Smooth muscle cell (in vitro differentiated cells): ENCODE results near the gene EMC6. TPM values are rescaled to one million over a fixed set of nuclear protein-coding genes. Genes with fewer than 3 reads are reported as not detected.

Source experiments
- DNase-seq: peaks from one replicate; lab custom pipeline; 2025; ENCODE audit not compliant: unreplicated experiment; lab: John Stamatoyannopoulos, UW
- H2AFZ ChIP-seq: fragments of 200-600 bp; sonication (generic); 2 replicates; pipeline ENCODE4 v1.6.0; 2016; ENCODE audit warnings: antibody characterized with exemption, low read depth, mild to moderate bottlenecking
- H3F3A ChIP-seq: fragments of 200-600 bp; sonication (generic); 2 replicates; pipeline ENCODE4 v1.6.0; 2017; ENCODE audit warnings: antibody characterized with exemption, low read depth
- H3K27ac ChIP-seq: fragments of 200-600 bp; sonication (generic); 2 replicates; pipeline ENCODE4 v1.5.1; 2016; ENCODE audit warnings: low read depth, mild to moderate bottlenecking
- H3K27me3 ChIP-seq: fragments of 200-600 bp; sonication (generic); 2 replicates; pipeline ENCODE4 v1.6.1; 2016; ENCODE audit warnings: low read depth, mild to moderate bottlenecking
- H3K36me3 ChIP-seq: fragments of 200-600 bp; sonication (generic); 2 replicates; pipeline ENCODE4 v1.5.1; 2016; ENCODE audit warnings: low read depth
- H3K4me1 ChIP-seq: fragments of 200-600 bp; sonication (generic); 2 replicates; pipeline ENCODE4 v1.5.1; 2016; ENCODE audit warnings: low read depth
- H3K4me2 ChIP-seq: fragments of 200-600 bp; sonication (generic); 2 replicates; pipeline ENCODE4 v1.6.0; 2016; ENCODE audit warnings: mild to moderate bottlenecking
- H3K4me3 ChIP-seq: fragments of 200-600 bp; sonication (generic); 2 replicates; pipeline ENCODE4 v1.5.1; 2016; ENCODE audit warnings: mild to moderate bottlenecking
- H3K79me2 ChIP-seq: fragments of 200-600 bp; sonication (generic); 2 replicates; pipeline ENCODE4 v1.6.0; 2016; ENCODE audit warnings: low read depth, mild to moderate bottlenecking
- H3K9ac ChIP-seq: fragments of 200-600 bp; sonication (generic); 2 replicates; pipeline ENCODE4 v1.6.0; 2016; ENCODE audit warnings: low read depth
- H3K9me3 ChIP-seq: fragments of 200-600 bp; sonication (generic); replicated peaks from 2 replicates; pipeline ENCODE4 v1.5.1; 2016; ENCODE audit warnings: low read depth
- H4K20me1 ChIP-seq: fragments of 200-600 bp; sonication (generic); 2 replicates; pipeline ENCODE4 v1.6.0; 2016; ENCODE audit warnings: low read depth
- CTCF ChIP-seq: fragments of 200-600 bp; sonication (generic); IDR thresholded peaks from 2 replicates; pipeline ENCODE4 v1.5.1; 2017; ENCODE audit warnings: borderline replicate concordance, mild to moderate bottlenecking, antibody characterized with exemption; ENCODE audit not compliant: insufficient read depth, poor library complexity, severe bottlenecking
- WGBS: methylation state at CpG from one replicate; pipeline ENCODE4 v1.1.7; 2016; ENCODE audit warnings: low lambda C conversion rate; 5-methylcytosine and 5-hydroxymethylcytosine counted together
- polyA plus RNA-seq: library from polyadenylated mRNA; unstranded; fragments of >200 nt; fragmentation: Nextera tagmentation; extraction: Ambion mirVana; gene quantifications from 2 replicates; pipeline ENCODE4 v1.2.1, GENCODE V29; 2016
- total RNA-seq: library from RNA; depleted of rRNA; stranded (reverse); fragments of >200 nt; gene quantifications from 2 replicates; pipeline ENCODE4 v1.2.3, GENCODE V29; 2014

EMC6 gene
- total and polyA plus RNA-seq, 2 experiments from 2014 or later, result 59.7 to 123 TPM

- peak overlapping the region; percentile 93 for H3K4me2 ChIP-seq
- WGBS, result 3% methylated on average over 38 of the region's 39 CpGs
- no peak for TF ChIP-seq CTCF
- no peaks in the 10 kb centered on the region for H3K27me3 ChIP-seq
- H3F3A ChIP-seq, result peaks cover 6% of the 10 kb centered on the region
- peak overlapping the region; percentile 97 for H3K27ac ChIP-seq
- H4K20me1 ChIP-seq, result peaks cover 61% of the 10 kb centered on the region
- H2AFZ ChIP-seq, result no peak overlapping the region
- H3K4me3 ChIP-seq, result peak overlapping the region; percentile 69
- H3K9ac ChIP-seq, result peak overlapping the region; percentile 96
- H3K36me3 ChIP-seq, result no peaks in the 10 kb centered on the region
- peaks cover 9% of the 10 kb centered on the region for H3K4me1 ChIP-seq
- no peaks in the 10 kb centered on the region for H3K9me3 ChIP-seq
- peak; percentile 96 for DNase-seq
- peaks cover 42% of the 10 kb centered on the region for H3K79me2 ChIP-seq
These were observed 990 bp upstream of the EMC6 start for GRCh38 chr17:3667366-3668278.

GRCh38 chr17:3669085-3669347 lies 404 bp downstream of the EMC6 start:
- DNase-seq, result no peak
- Histone ChIP-seq H3F3A (peaks cover 6% of the 10 kb centered on the region), H4K20me1 (peaks cover 48% of the 10 kb centered on the region), H3K27ac (peak overlapping the region; percentile 70), H3K9me3 (no peaks in the 10 kb centered on the region), H3K9ac (peak overlapping the region; percentile 89), H3K79me2 (peaks cover 42% of the 10 kb centered on the region), H3K27me3 (no peaks in the 10 kb centered on the region), H3K4me3 (peak overlapping the region; percentile 69), H3K36me3 (no peaks in the 10 kb centered on the region), H3K4me1 (peaks cover 9% of the 10 kb centered on the region), H2AFZ (no peak overlapping the region), H3K4me2 (peak overlapping the region; percentile 90)
- TF ChIP-seq CTCF, result no peak
- 1% methylated on average over 28 of the region's 32 CpGs for WGBS

GRCh38 chr17:3669548-3669947 lies 936 bp downstream of the EMC6 start:
- H3K27ac ChIP-seq, result no peak overlapping the region
- no peak for DNase-seq
- no peaks in the 10 kb centered on the region for H3K36me3 ChIP-seq
- H3K27me3 ChIP-seq, result no peaks in the 10 kb centered on the region
- WGBS, result 53% methylated on average over 12 of the region's 12 CpGs
- no peak overlapping the region for H2AFZ ChIP-seq
- TF ChIP-seq CTCF, result no peak
- peaks cover 43% of the 10 kb centered on the region for H4K20me1 ChIP-seq
- peak overlapping the region; percentile 90 for H3K4me2 ChIP-seq
- peak overlapping the region; percentile 69 for H3K4me3 ChIP-seq
- H3K4me1 ChIP-seq, result peaks cover 9% of the 10 kb centered on the region
- H3K9me3 ChIP-seq, result no peaks in the 10 kb centered on the region
- H3K9ac ChIP-seq, result peak overlapping the region; percentile 89
- H3F3A ChIP-seq, result peaks cover 5% of the 10 kb centered on the region
- peaks cover 42% of the 10 kb centered on the region for H3K79me2 ChIP-seq

- peaks cover 24% of the 10 kb centered on the region for H3K79me2 ChIP-seq
- H4K20me1 ChIP-seq, result peaks cover 13% of the 10 kb centered on the region
- WGBS, result 98% methylated on average over 4 of the region's 4 CpGs
- H2AFZ ChIP-seq, result no peak overlapping the region
- H3K27ac ChIP-seq, result no peak overlapping the region
- no peak overlapping the region for H3K9ac ChIP-seq
- peaks cover 4% of the 10 kb centered on the region for H3K4me1 ChIP-seq
- no peaks in the 10 kb centered on the region for H3K36me3 ChIP-seq
- H3K4me3 ChIP-seq, result no peak overlapping the region
- TF ChIP-seq CTCF, result no peak
- H3K9me3 ChIP-seq, result no peaks in the 10 kb centered on the region
- no peak for DNase-seq
- H3K27me3 ChIP-seq, result no peaks in the 10 kb centered on the region
- H3F3A ChIP-seq, result no peaks in the 10 kb centered on the region
- no peak overlapping the region for H3K4me2 ChIP-seq
These were observed 4.0 kb downstream of the EMC6 start for GRCh38 chr17:3672571-3672970.
